Stomach (tissue), 9 donors: ENCODE results near the gene RPS6KL1. TPM values are rescaled to one million over a fixed set of nuclear protein-coding genes. Genes with fewer than 3 reads are reported as not detected.
A peak's percentile ranks its signal among the peaks of the same experiment; 100 is the strongest.

ENCODE experiments used
- DNase-seq, 2 donors: peaks; one replicate each; pipeline versions ENCODE4 v3.0.0 to v3.0.0-alpha.2; 2013 to 2019
- H3K27ac ChIP-seq, 5 donors: fragments of 200-600 bp in 4 of 5; sonication (generic) in 4 of 5; one replicate each; pipeline ENCODE4 v1.5.1; 2013 to 2019; ENCODE audit warnings: mild to moderate bottlenecking in 1 of 5, moderate library complexity in 1 of 5
- H3K27me3 ChIP-seq, 3 donors: fragments of 200-600 bp; sonication (generic); one replicate each; pipeline ENCODE4 v1.5.1; 2017 to 2019; ENCODE audit warnings: mixed run types in 1 of 3
- H3K36me3 ChIP-seq, 4 donors: fragments of 200-600 bp; sonication (generic); 1 replicate in 3 of 4; 2 replicates in 1 of 4; pipeline ENCODE4 v1.5.1; 2016 to 2019
- H3K4me1 ChIP-seq, 4 donors: fragments of 200-600 bp; sonication (generic); one replicate each; pipeline ENCODE4 v1.5.1; 2016 to 2019
- H3K4me3 ChIP-seq, 4 donors: fragments of 200-600 bp; sonication (generic) in 3 of 4; one replicate each; pipeline ENCODE4 v1.5.1; 2016 to 2019; ENCODE audit warnings: mild to moderate bottlenecking in 1 of 4
- H3K9me3 ChIP-seq, 4 donors: fragments of 200-600 bp; sonication (generic); one replicate each; pipeline ENCODE4 v1.5.1; 2016 to 2019
- CTCF ChIP-seq, 7 experiments: fragments of 450-650 bp in 4 of 7; fragments of 200-600 bp in 3 of 7; sonication (generic) in 3 of 7; IDR thresholded peaks; one replicate each; pipeline ENCODE4 v1.5.1; 2016 to 2019; ENCODE audit warnings: antibody characterized with exemption in 7 of 7, control low read depth in 2 of 7, mild to moderate bottlenecking in 1 of 7
- EP300 ChIP-seq: sonication (generic); formaldehyde crosslinking; IDR thresholded peaks from one replicate; pipeline ENCODE4 v1.6.1; 2017; ENCODE audit warnings: antibody characterized with exemption
- POLR2A ChIP-seq, 4 donors: fragments of 450-650 bp; IDR thresholded peaks; one replicate each; pipeline ENCODE4 v1.6.1; 2016; ENCODE audit warnings: antibody characterized with exemption in 4 of 4, control low read depth in 2 of 4, mild to moderate bottlenecking in 1 of 4, moderate library complexity in 1 of 4
- POLR2AphosphoS5 ChIP-seq, 3 donors: sonication (generic); formaldehyde crosslinking; IDR thresholded peaks; one replicate each; pipeline ENCODE4 v1.6.1; 2016; ENCODE audit warnings: antibody characterized with exemption in 3 of 3
- WGBS, 5 donors: extraction: QIAGEN DNeasy Blood & Tissue Kit in 3 of 5; methylation state at CpG; one replicate each; pipeline versions ENCODE4 v1.1.5 to v1.1.7; 2013 to 2018; 5-methylcytosine and 5-hydroxymethylcytosine counted together
- intact Hi-C: fragments of 100-400 bp; cut with DNase I; formaldehyde crosslinking; loops from one replicate; pipeline ENCODE4 v1.15.1; 2023; ENCODE audit warnings: low total_unique reads
- polyA plus RNA-seq, 3 donors: library from polyadenylated mRNA; stranded (reverse); fragments of 200-250 nt; gene quantifications; one replicate each; pipeline ENCODE4 v1.2.3, GENCODE V29; 2013
- total RNA-seq, 5 donors: library from RNA; depleted of rRNA; stranded (reverse); fragments of >200 nt; gene quantifications; one replicate each; pipeline versions ENCODE4 v1.1.0 to v1.2.3, GENCODE V29; 2014 to 2016
- donor health status: healthy with polysubstance abuse.
- donor health status: Bipolar disorder and iron deficiency.
- donor health status: healthy.

Gene RPS6KL1
- total and polyA plus RNA-seq, 8 donors = 0.92 to 2.5 (median 2.0) TPM; not detected in 3

GRCh38 chr14:74855945-74856344, 67.1 kb downstream of the RPS6KL1 start:
- no peaks in the 10 kb centered on the region for H3K36me3 ChIP-seq
- H3K4me1 ChIP-seq = peaks cover 7 to 37% (median 28%) of the 10 kb centered on the region in 4 donors
- no peak for DNase-seq
- no peak for TF ChIP-seq POLR2A (IDR thresholded peaks at IDR 0.05)
- no peaks in the 10 kb centered on the region for H3K9me3 ChIP-seq
- intact Hi-C loops = no loop called here
- 70 to 89% (median 77%) methylated on average over 4 of the region's 4 CpGs for WGBS, 5 donors
- no peaks in the 10 kb centered on the region for H3K27me3 ChIP-seq
- H3K27ac ChIP-seq = no peak overlapping the region
- H3K4me3 ChIP-seq = no peak overlapping the region

- Histone ChIP-seq H3K27ac (peak overlapping the region in 1 of 5 donors; percentile 30), H3K36me3 (no peaks in the 10 kb centered on the region), H3K4me3 (no peak overlapping the region), H3K4me1 (peaks cover 7 to 32% (median 22%) of the 10 kb centered on the region in 4 donors), H3K27me3 (no peaks in the 10 kb centered on the region), H3K9me3 (no peaks in the 10 kb centered on the region)
- intact Hi-C loops = no loop called here
- WGBS, 5 donors = 65 to 77% (median 71%) methylated on average over 7 of the region's 7 CpGs
- TF ChIP-seq EP300 (no peak), POLR2A (IDR thresholded peaks at IDR 0.05) (no peak), CTCF (IDR thresholded peaks at IDR 0.05) (no peak), POLR2AphosphoS5 (IDR thresholded peaks at IDR 0.05) (no peak)
- DNase-seq = no peak
Measured at GRCh38 chr14:74855021-74855420, 68.0 kb downstream of the RPS6KL1 start.

Other genes with a start within 250 kb of the RPS6KL1 start
- gene AREL1, start 210.2 kb downstream of the RPS6KL1 start, total RNA-seq = 10 to 100 TPM in 4 of 5 donors, 1 to 10 TPM in 1; 7.1 to 51.4 (median 27.2) TPM
- gene AREL1, start 210.2 kb downstream of the RPS6KL1 start, polyA plus RNA-seq = 1 to 10 TPM; 6.9 to 8.9 (median 7.1) TPM
- gene FCF1, start 210.1 kb downstream of the RPS6KL1 start, total RNA-seq = 10 to 100 TPM in 3 of 5 donors, 1 to 10 TPM in 1, under 1 TPM in 1; 0.58 to 41.1 (median 12.7) TPM
- 10 to 100 TPM in 2 of 3 donors, 1 to 10 TPM in 1; 8.3 to 20.2 (median 19.2) TPM for gene FCF1, start 210.1 kb downstream of the RPS6KL1 start, polyA plus RNA-seq
- gene YLPM1, start 159.9 kb downstream of the RPS6KL1 start, total RNA-seq = 100 to 1,000 TPM in 1 of 5 donors, 10 to 100 TPM in 4; 29.2 to 114 (median 70.4) TPM
- gene YLPM1, start 159.9 kb downstream of the RPS6KL1 start, polyA plus RNA-seq = 10 to 100 TPM; 11.9 to 13.7 (median 12.5) TPM
- gene PROX2, start 47.1 kb downstream of the RPS6KL1 start, total RNA-seq = not detected
- gene PROX2, start 47.1 kb downstream of the RPS6KL1 start, polyA plus RNA-seq = not detected
- gene DLST, start 41.3 kb downstream of the RPS6KL1 start, total RNA-seq = 100 to 1,000 TPM in 2 of 5 donors, 10 to 100 TPM in 3; 25.1 to 125 (median 88.5) TPM
- gene DLST, start 41.3 kb downstream of the RPS6KL1 start, polyA plus RNA-seq = 10 to 100 TPM; 42.0 to 64.8 (median 45.9) TPM
- 10 to 100 TPM in 1 of 5 donors, 1 to 10 TPM in 3, not detected in 1; 1.8 to 13.3 (median 8.1) TPM for gene PGF, start 32.3 kb upstream of the RPS6KL1 start, total RNA-seq
- 1 to 10 TPM; 3.7 to 7.2 (median 4.8) TPM for gene PGF, start 32.3 kb upstream of the RPS6KL1 start, polyA plus RNA-seq
- 100 to 1,000 TPM in 1 of 5 donors, 10 to 100 TPM in 3, 1 to 10 TPM in 1; 5.8 to 182 (median 23.7) TPM for gene EIF2B2, start 79.7 kb upstream of the RPS6KL1 start, total RNA-seq
- gene EIF2B2, start 79.7 kb upstream of the RPS6KL1 start, polyA plus RNA-seq = 10 to 100 TPM; 27.6 to 32.1 (median 29.1) TPM
- gene MLH3, start 128.2 kb upstream of the RPS6KL1 start, total RNA-seq = 10 to 100 TPM in 4 of 5 donors, 1 to 10 TPM in 1; 9.3 to 53.2 (median 36.8) TPM
- gene MLH3, start 128.2 kb upstream of the RPS6KL1 start, polyA plus RNA-seq = 10 to 100 TPM in 1 of 3 donors, 1 to 10 TPM in 2; 7.2 to 13.4 (median 8.3) TPM
- gene ACYP1, start 140.8 kb upstream of the RPS6KL1 start, total RNA-seq = 10 to 100 TPM in 2 of 5 donors, 1 to 10 TPM in 1, not detected in 2; 7.9 to 27.7 (median 12.2) TPM
- gene ACYP1, start 140.8 kb upstream of the RPS6KL1 start, polyA plus RNA-seq = 10 to 100 TPM in 2 of 3 donors, 1 to 10 TPM in 1; 9.3 to 30.1 (median 11.9) TPM
- 10 to 100 TPM in 1 of 5 donors, 1 to 10 TPM in 1, under 1 TPM in 1, not detected in 2; 0.37 to 10.4 (median 5.9) TPM for gene ZC2HC1C, start 146.4 kb upstream of the RPS6KL1 start, total RNA-seq
- 1 to 10 TPM; 1.9 to 4.5 (median 3.7) TPM for gene ZC2HC1C, start 146.4 kb upstream of the RPS6KL1 start, polyA plus RNA-seq
- gene NEK9, start 203.8 kb upstream of the RPS6KL1 start, total RNA-seq = 100 to 1,000 TPM in 1 of 5 donors, 10 to 100 TPM in 4; 17.1 to 225 (median 49.1) TPM
- 10 to 100 TPM; 12.5 to 26.4 (median 13.1) TPM for gene NEK9, start 203.8 kb upstream of the RPS6KL1 start, polyA plus RNA-seq